Glutamatergic neuron (in vitro differentiated cells): Measurements from ENCODE around the gene PXN. TPM values are rescaled to one million over a fixed set of nuclear protein-coding genes. Genes with fewer than 3 reads are reported as not detected.
"Not testable (repeated sequence)": the region's sequence is repeated elsewhere in the genome, so short reads cannot be mapped to it uniquely, and the experiment has no call there.

Source experiments
- DNase-seq: peaks from one replicate; pipeline ENCODE4 v3.0.0; 2022
- H3K27ac Mint-ChIP-seq: one replicate; pipeline ENCODE4 v1.8.0; 2020; ENCODE audit warnings: mild to moderate bottlenecking, mixed read lengths, inconsistent platforms; ENCODE audit not compliant: unreplicated experiment
- H3K27me3 Mint-ChIP-seq: one replicate; pipeline ENCODE4 v1.8.0; 2020; ENCODE audit warnings: mild to moderate bottlenecking, moderate library complexity, mixed read lengths, inconsistent platforms; ENCODE audit not compliant: unreplicated experiment
- H3K36me3 Mint-ChIP-seq: one replicate; pipeline ENCODE4 v1.8.0; 2020; ENCODE audit warnings: mild to moderate bottlenecking, mixed read lengths, inconsistent platforms; ENCODE audit not compliant: unreplicated experiment
- H3K4me1 Mint-ChIP-seq: one replicate; pipeline ENCODE4 v1.8.0; 2020; ENCODE audit warnings: mild to moderate bottlenecking, low read depth, mixed read lengths, inconsistent platforms; ENCODE audit not compliant: unreplicated experiment
- H3K4me3 Mint-ChIP-seq: one replicate; pipeline ENCODE4 v1.8.0; 2020; ENCODE audit warnings: mild to moderate bottlenecking, mixed read lengths, inconsistent platforms; ENCODE audit not compliant: unreplicated experiment
- H3K9me3 Mint-ChIP-seq: one replicate; pipeline ENCODE4 v1.8.0; 2020; ENCODE audit warnings: mild to moderate bottlenecking, moderate library complexity, mixed read lengths, inconsistent platforms; ENCODE audit not compliant: unreplicated experiment
- total RNA-seq: library from RNA; stranded (reverse); fragmentation: NEBNext Ultra II Directional; extraction: Animal tissue kit (Norgen Biotek cat#: 25700); gene quantifications from one replicate; pipeline ENCODE4 v1.2.1, GENCODE V29; 2021; ENCODE audit not compliant: unreplicated experiment
- TF ChIP-seq, protein P1 (sequence below): fragments of 200-600 bp; sonication (generic); IDR thresholded peaks from one replicate; pipeline ENCODE4 v1.5.0; 2021; ENCODE audit not compliant: partially characterized antibody, unreplicated experiment

The PXN gene
- total RNA-seq, 1 donor from 2014 or later: 39.5 TPM

DNA sequence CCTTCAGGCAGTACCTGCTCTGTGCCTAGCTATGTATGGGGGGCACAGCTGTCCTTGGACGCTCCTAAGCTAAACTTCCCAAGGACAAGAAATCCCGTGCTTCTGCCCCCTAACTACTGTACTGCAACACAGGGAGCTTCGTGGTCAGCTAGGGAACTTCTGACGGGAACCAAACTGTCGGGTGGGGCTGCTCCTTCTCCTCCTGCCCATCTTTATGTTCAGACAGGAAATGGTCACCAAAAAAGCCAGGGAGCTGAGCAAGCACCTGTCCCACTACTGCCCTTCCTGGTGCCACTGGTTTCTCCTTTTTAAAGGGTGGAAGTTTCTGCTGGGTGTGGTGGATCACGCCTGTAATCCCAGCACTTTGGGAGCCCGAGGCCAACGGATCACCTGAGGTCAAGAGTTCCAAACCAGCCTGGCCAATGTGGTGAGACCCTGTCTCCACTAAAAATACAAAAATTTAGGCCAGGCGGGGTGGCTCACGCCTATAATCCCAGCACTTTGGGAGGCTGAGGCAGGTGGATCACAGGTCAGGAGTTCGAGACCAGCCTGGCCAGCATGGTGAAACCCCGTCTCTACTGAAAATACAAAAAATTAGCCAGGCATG lies 26.6 kb downstream of the PXN start:
- no peak overlapping the region for H3K27ac Mint-ChIP-seq
- H3K4me1 Mint-ChIP-seq: peaks cover 26% of the 10 kb centered on the region
- no peaks in the 10 kb centered on the region for H3K36me3 Mint-ChIP-seq

DNA sequence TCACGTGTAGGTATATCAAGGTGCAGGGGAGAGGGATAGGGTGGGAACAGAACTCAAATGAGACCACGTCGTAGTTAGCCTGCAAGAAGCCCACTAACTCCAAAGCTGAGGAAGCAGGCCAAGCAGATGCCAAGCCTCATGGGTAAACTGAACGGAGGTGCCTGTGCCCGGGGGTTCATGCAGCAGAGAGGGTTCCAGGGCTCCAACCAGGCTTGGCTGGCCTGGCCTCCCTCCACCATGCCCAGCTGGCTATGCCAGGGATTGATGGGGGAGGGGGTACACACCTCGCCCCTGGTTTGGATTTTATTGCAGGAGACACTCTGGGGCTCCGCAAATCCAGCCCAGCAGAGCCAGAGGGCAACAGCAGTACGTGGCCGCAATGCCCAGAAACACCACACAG lies 27.3 kb downstream of the PXN start:
- Mint-ChIP-seq H3K4me3 (no peak overlapping the region), H3K27ac (no peak overlapping the region), H3K36me3 (no peaks in the 10 kb centered on the region), H3K9me3 (peaks cover 4% of the 10 kb centered on the region), H3K27me3 (peaks cover 3% of the 10 kb centered on the region), H3K4me1 (peaks cover 30% of the 10 kb centered on the region)
- DNase-seq: no peak
- TF ChIP-seq, protein P1, sequence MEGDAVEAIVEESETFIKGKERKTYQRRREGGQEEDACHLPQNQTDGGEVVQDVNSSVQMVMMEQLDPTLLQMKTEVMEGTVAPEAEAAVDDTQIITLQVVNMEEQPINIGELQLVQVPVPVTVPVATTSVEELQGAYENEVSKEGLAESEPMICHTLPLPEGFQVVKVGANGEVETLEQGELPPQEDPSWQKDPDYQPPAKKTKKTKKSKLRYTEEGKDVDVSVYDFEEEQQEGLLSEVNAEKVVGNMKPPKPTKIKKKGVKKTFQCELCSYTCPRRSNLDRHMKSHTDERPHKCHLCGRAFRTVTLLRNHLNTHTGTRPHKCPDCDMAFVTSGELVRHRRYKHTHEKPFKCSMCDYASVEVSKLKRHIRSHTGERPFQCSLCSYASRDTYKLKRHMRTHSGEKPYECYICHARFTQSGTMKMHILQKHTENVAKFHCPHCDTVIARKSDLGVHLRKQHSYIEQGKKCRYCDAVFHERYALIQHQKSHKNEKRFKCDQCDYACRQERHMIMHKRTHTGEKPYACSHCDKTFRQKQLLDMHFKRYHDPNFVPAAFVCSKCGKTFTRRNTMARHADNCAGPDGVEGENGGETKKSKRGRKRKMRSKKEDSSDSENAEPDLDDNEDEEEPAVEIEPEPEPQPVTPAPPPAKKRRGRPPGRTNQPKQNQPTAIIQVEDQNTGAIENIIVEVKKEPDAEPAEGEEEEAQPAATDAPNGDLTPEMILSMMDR: no peak

More for the DNA sequence above, 26.6 kb downstream of the PXN start:
- peaks cover 3% of the 10 kb centered on the region for H3K27me3 Mint-ChIP-seq
- no peak overlapping the region for H3K4me3 Mint-ChIP-seq
- DNase-seq: no peak
- TF ChIP-seq, protein P1: no peak
- H3K9me3 Mint-ChIP-seq: peaks cover 4% of the 10 kb centered on the region

DNA sequence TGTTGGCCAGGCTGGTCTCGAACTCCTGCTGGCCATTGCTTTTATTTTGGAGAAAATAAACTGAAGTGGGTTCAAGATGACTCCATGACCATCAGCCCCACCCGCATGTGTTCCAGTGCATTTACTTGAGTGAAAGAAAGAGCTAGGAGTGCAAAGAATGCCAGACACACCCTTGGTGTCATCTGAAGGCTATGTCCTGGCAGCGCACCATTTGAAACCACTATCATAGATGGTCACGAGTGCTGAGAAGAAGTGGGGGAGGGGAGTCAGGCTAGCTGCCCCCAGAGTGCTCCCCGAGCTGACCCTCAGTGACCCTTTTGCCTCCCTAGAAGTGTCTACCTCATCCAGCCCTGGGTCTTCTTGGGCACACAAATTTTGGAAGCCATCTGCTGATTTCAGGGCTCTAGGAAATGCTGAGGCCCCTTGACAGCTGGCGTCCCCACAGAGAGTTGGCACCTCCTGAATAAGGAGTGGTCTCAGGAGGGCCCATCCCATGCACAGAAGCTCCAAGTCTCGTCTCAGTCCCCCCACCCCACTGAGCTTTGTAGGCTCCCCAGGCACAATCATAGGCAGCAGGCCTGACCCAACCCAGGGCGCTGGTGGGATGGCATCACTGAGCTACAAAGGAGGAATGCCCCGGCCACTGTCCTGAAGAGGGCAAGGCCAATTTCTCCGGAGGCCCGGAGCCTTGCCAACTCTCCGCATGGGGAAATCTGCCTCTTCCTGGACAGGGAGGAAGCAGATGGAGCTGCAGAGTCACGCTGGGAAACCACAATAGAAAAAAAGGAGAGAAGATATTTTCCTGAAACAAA lies 28.0 kb downstream of the PXN start:
- Mint-ChIP-seq H3K4me3 (no peak overlapping the region), H3K4me1 (peaks cover 33% of the 10 kb centered on the region), H3K36me3 (no peaks in the 10 kb centered on the region), H3K27me3 (peaks cover 9% of the 10 kb centered on the region), H3K9me3 (peaks cover 4% of the 10 kb centered on the region), H3K27ac (no peak overlapping the region)
- no peak for DNase-seq
- TF ChIP-seq, protein P1: no peak

DNA sequence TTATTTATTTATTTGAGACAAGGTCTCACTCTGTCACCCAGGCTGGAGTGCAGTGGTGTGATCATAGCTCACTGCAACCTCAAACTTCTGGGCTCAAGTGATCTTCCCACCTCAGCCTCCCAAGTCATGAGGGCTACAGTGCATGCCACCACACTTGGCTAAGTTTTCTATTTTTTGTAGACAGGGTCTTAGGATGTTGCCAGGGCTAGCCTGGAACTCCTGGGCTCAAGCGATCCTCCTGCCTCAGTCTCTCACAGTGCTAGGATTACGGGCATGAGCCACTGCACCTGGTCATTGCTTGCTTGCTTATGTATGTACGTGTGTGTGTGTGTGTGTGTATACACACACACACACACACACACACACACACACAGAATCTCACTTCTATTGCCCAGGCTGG lies 28.7 kb downstream of the PXN start:
- H3K4me1 Mint-ChIP-seq: peaks cover 40% of the 10 kb centered on the region
- H3K4me3 Mint-ChIP-seq, H3K36me3 Mint-ChIP-seq, H3K27ac Mint-ChIP-seq, H3K27me3 Mint-ChIP-seq, H3K9me3 Mint-ChIP-seq, DNase-seq: not testable (repeated sequence)

DNA sequence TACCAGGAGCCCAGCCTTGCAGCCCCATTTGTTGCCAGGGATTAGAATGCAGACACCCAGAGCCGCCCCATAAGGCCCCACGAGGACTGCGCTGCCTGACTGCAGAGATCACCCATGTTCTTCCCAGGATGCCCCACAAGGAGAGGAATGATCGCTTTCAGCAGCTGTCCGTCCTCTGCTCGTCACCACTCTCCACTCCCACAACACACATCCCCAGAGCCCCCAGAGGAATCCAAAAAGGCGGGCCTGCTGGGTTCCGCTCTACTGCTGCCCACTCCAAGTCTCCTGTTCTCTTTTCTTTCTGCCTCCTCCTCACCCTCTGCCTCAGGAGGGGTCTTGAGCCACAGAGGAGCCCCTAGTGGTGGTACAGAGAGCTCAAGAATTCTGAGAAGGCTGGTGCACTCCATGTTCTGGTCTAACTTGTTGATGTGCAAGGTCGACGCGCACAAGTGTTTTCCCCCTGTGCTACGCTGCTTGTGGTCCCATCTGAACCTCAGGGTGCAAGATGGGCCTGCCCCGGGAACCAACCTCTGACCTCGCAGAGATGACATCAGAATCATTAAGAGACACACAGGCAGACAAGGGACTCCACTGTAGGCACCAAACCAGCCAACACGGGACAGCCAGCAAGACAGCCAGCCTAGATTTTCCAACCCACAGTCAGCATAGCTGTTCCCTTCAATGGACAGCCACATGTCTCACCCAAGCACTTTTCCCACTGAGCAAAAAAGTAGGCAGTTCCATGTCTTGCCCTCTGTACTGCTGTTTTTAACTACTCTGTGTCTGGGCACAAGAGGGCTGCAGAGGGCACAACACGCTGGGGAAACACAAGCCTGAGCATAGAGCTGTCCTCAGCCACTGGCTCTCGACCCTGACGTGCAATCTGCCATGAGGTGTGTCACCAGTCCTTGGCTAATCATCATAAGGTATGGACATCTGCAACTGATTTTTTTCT lies 29.9 kb downstream of the PXN start:
- H3K36me3 Mint-ChIP-seq: no peaks in the 10 kb centered on the region
- peak overlapping the region; percentile 63 for H3K4me3 Mint-ChIP-seq
- H3K4me1 Mint-ChIP-seq: peaks cover 47% of the 10 kb centered on the region
- peaks cover 11% of the 10 kb centered on the region for H3K9me3 Mint-ChIP-seq
- peak; percentile 55 for DNase-seq
- H3K27me3 Mint-ChIP-seq: peaks cover 10% of the 10 kb centered on the region
- TF ChIP-seq, protein P1: peak; percentile 24
- peak overlapping the region; percentile 96 for H3K27ac Mint-ChIP-seq
